NCI-H2171 treated with DMSO at 0.1 percent for 48 hours (cell line): Measurements from ENCODE around the gene ERC2.

Experiments used
- DNase-seq: peaks from one replicate; lab custom pipeline; 2025; lab: John Stamatoyannopoulos, UW

ERC2 gene

GRCh38 chr3:55984626-55985025 lies 483.6 kb downstream of the ERC2 start:
- no peak for DNase-seq

GRCh38 chr3:55978953-55979352 lies 489.3 kb downstream of the ERC2 start:
- no peak for DNase-seq

GRCh38 chr3:55974421-55975165 lies 493.7 kb downstream of the ERC2 start:
- no peak for DNase-seq

GRCh38 chr3:55969634-55970033 lies 498.6 kb downstream of the ERC2 start:
- no peak for DNase-seq

- DNase-seq: no peak
These were observed 499.9 kb downstream of the ERC2 start for GRCh38 chr3:55968331-55968730.

- no peak for DNase-seq
These were observed 501.7 kb downstream of the ERC2 start for GRCh38 chr3:55966566-55966965.

- DNase-seq: no peak
These were observed 502.5 kb downstream of the ERC2 start for GRCh38 chr3:55965776-55966175.

- no peak for DNase-seq
These were observed 503.7 kb downstream of the ERC2 start for GRCh38 chr3:55964491-55964985.

GRCh38 chr3:55963601-55964000 lies 504.7 kb downstream of the ERC2 start:
- DNase-seq: peak; percentile 21

- no peak for DNase-seq
These were observed 508.7 kb downstream of the ERC2 start for GRCh38 chr3:55959471-55960080.

- DNase-seq: no peak
These were observed 509.7 kb downstream of the ERC2 start for GRCh38 chr3:55958605-55959004.

GRCh38 chr3:55955891-55956477 lies 512.3 kb downstream of the ERC2 start:
- DNase-seq: no peak

- peak; percentile 5 for DNase-seq
These were observed 516.9 kb downstream of the ERC2 start for GRCh38 chr3:55951388-55951787.

GRCh38 chr3:55947406-55947805 lies 520.9 kb downstream of the ERC2 start:
- DNase-seq: peak; percentile 86

- DNase-seq: no peak
These were observed 521.6 kb downstream of the ERC2 start for GRCh38 chr3:55946574-55947160.

GRCh38 chr3:55942868-55943267 lies 525.4 kb downstream of the ERC2 start:
- no peak for DNase-seq

GRCh38 chr3:55939287-55939686 lies 529.0 kb downstream of the ERC2 start:
- no peak for DNase-seq

GRCh38 chr3:55937301-55937700 lies 531.0 kb downstream of the ERC2 start:
- DNase-seq: no peak

GRCh38 chr3:55936549-55937052 lies 531.7 kb downstream of the ERC2 start:
- DNase-seq: no peak

GRCh38 chr3:55935241-55935640 lies 533.0 kb downstream of the ERC2 start:
- no peak for DNase-seq

GRCh38 chr3:55934771-55935170 lies 533.5 kb downstream of the ERC2 start:
- no peak for DNase-seq

GRCh38 chr3:55929154-55929869 lies 539.0 kb downstream of the ERC2 start:
- DNase-seq: no peak
